CD4-positive, alpha-beta T cell treated with Interleukin-4 for 4 hours (primary cell): ENCODE results near the gene FAM168B.
A peak's percentile ranks its signal among the peaks of the same experiment; 100 is the strongest.

ENCODE experiments used
- DNase-seq: peaks from one replicate; pipeline ENCODE4 v3.0.0-alpha.2; 2020

Gene FAM168B

GRCh38 chr2:131054488-131054887, 38.8 kb downstream of the FAM168B start:
- DNase-seq: no peak

- DNase-seq: no peak
Measured at GRCh38 chr2:131052741-131053263, 40.5 kb downstream of the FAM168B start.

GRCh38 chr2:131050896-131051295, 42.4 kb downstream of the FAM168B start:
- DNase-seq: no peak

GRCh38 chr2:131049150-131049718, 44.0 kb downstream of the FAM168B start:
- DNase-seq: no peak

GRCh38 chr2:131048641-131049040, 44.6 kb downstream of the FAM168B start:
- DNase-seq: no peak

GRCh38 chr2:131047920-131048560, 45.2 kb downstream of the FAM168B start:
- no peak for DNase-seq

- DNase-seq: no peak
Measured at GRCh38 chr2:131046918-131047652, 46.2 kb downstream of the FAM168B start.

GRCh38 chr2:131046028-131046917, 47.0 kb downstream of the FAM168B start:
- DNase-seq: no peak

GRCh38 chr2:131045286-131046027, 47.8 kb downstream of the FAM168B start:
- no peak for DNase-seq

GRCh38 chr2:131044757-131045150, 48.5 kb downstream of the FAM168B start:
- no peak for DNase-seq

- DNase-seq: no peak
Measured at GRCh38 chr2:131044075-131044756, 49.0 kb downstream of the FAM168B start.

- no peak for DNase-seq
Measured at GRCh38 chr2:131043199-131044074, 49.8 kb downstream of the FAM168B start.

- DNase-seq: no peak
Measured at GRCh38 chr2:131042148-131042775, 51.0 kb downstream of the FAM168B start.

GRCh38 chr2:131041402-131042147, 51.7 kb downstream of the FAM168B start:
- no peak for DNase-seq

GRCh38 chr2:131040661-131041401, 52.4 kb downstream of the FAM168B start:
- DNase-seq: no peak

- DNase-seq: peak; percentile 25
Measured at GRCh38 chr2:131039908-131040660, 53.2 kb downstream of the FAM168B start.

- no peak for DNase-seq
Measured at GRCh38 chr2:131039535-131039907, 53.7 kb downstream of the FAM168B start.

GRCh38 chr2:131039101-131039440, 54.2 kb downstream of the FAM168B start:
- no peak for DNase-seq
